Thyroid gland (tissue), 4 donors: ENCODE results near the gene CRAMP1.

ENCODE experiments used
- POLR2A ChIP-seq, 2 donors: fragments of 450-650 bp; IDR thresholded peaks; one replicate each; pipeline ENCODE4 v1.6.1; 2017; ENCODE audit warnings: antibody characterized with exemption in 2 of 2, mild to moderate bottlenecking in 2 of 2, moderate library complexity in 1 of 2
- TF ChIP-seq, protein P1 (sequence below), 6 experiments: fragments of 200-600 bp in 3 of 6; fragments of 450-650 bp in 3 of 6; sonication (generic) in 3 of 6; IDR thresholded peaks; one replicate each; pipeline ENCODE4 v1.5.1; 2016 to 2019; ENCODE audit warnings: antibody characterized with exemption in 6 of 6, mild to moderate bottlenecking in 2 of 6, inconsistent platforms in 1 of 6, moderate library complexity in 1 of 6

DNA sequence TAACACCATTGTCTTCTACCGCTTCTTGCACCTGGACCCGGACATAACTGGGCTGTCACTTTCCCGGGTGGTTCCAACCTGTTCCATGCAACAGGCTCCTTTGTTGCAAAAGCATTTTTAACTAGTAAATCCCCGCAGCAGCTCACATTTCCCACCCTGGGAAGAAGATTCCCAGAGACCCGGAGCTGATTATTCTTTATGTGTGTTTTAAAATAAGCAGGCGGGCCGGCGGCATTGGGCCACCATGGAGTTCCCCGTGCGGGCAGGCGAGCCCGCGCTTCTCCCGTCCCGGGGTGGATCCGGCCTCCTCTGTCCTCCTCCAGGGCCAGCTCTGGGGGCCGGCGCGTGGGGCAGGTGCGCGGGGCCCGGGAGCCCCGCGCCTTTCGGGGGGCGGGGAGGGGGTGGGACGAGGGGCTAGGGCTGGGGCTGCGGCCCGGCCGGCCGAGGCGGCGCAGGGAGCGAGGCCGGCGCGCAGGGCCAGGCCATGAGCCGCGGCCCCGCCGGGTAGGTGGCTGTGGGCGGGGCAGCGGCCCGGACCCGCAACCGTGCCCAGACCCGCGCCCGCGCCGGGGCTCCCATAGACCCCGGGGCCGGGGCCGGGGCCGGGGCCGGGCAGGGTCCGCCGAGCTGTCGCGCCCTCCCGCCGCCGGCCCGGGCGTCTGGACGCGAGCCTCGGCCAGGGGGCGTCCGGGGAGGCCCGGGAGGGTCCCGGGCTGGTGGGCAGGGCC lies 1.7 kb downstream of the CRAMP1 start:
- TF ChIP-seq, protein P1, sequence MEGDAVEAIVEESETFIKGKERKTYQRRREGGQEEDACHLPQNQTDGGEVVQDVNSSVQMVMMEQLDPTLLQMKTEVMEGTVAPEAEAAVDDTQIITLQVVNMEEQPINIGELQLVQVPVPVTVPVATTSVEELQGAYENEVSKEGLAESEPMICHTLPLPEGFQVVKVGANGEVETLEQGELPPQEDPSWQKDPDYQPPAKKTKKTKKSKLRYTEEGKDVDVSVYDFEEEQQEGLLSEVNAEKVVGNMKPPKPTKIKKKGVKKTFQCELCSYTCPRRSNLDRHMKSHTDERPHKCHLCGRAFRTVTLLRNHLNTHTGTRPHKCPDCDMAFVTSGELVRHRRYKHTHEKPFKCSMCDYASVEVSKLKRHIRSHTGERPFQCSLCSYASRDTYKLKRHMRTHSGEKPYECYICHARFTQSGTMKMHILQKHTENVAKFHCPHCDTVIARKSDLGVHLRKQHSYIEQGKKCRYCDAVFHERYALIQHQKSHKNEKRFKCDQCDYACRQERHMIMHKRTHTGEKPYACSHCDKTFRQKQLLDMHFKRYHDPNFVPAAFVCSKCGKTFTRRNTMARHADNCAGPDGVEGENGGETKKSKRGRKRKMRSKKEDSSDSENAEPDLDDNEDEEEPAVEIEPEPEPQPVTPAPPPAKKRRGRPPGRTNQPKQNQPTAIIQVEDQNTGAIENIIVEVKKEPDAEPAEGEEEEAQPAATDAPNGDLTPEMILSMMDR (IDR thresholded peaks at IDR 0.05), result no peak
- TF ChIP-seq POLR2A (IDR thresholded peaks at IDR 0.05), result no peak
